Measurements from ENCODE around the gene TNXB.
"Not testable (repeated sequence)": the region's sequence is repeated elsewhere in the genome, so short reads cannot be mapped to it uniquely, and the experiment has no call there.

Gene TNXB

DNA sequence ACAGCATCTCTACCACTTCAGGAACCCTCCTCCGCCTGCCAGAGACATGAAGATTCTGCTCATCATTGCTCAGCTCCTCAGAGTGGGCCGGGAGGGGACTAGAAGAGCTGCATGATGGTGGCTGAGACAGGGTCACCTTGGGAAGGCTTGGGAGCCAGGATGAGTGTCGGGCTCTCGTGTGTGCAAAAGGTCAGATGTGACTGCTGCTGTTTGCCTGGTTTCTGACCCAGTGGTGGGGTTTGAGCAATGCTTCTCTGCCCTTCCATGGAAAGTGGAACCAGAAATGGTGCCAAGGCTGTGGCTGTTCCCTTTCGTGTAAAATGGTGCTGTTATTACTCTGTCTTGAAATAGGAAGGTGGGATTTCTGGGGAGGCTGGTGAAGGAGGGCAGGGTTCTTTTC lies 95.4 kb downstream of the TNXB start:
- not testable (repeated sequence) for DNase-seq (ENCODE audit: low read depth); H3K4me3 ChIP-seq (ENCODE audit: low read depth, low read length)

DNA sequence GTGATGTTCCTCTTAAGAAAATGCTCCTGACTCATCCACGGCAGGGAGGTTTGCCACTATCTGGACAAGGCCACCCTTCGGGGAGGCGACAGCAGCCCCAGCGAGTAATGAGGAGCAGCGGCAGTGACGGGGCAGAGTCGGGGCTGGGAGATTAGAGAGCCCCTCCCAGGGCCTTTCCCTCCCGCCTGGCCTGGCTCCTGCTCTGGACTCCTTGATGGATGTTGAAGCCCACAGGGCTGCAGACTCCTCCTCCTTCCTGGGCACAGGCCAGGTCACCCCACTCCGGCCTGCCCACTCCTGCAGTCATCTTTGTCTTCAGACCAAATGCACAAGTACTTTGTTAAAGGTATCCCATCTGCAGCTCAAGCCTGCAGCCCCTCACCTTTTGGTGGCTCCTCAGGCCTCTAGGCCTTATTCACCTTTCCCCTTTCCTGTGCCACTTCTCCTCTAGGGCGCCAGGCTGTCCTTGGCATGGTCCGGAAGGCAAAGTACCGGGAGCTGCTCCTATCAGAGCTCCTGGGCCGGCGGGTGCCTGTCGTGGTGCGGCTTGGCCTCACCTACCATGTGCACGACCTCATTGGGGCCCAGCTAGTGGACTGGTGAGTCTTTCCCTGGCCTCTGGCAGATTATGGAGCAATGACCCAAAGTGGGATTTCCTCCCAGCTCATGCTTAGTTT lies 96.1 kb downstream of the TNXB start:
- H3K4me3 ChIP-seq (ENCODE audit: low read depth, low read length); DNase-seq (ENCODE audit: low read depth): not testable (repeated sequence)

DNA sequence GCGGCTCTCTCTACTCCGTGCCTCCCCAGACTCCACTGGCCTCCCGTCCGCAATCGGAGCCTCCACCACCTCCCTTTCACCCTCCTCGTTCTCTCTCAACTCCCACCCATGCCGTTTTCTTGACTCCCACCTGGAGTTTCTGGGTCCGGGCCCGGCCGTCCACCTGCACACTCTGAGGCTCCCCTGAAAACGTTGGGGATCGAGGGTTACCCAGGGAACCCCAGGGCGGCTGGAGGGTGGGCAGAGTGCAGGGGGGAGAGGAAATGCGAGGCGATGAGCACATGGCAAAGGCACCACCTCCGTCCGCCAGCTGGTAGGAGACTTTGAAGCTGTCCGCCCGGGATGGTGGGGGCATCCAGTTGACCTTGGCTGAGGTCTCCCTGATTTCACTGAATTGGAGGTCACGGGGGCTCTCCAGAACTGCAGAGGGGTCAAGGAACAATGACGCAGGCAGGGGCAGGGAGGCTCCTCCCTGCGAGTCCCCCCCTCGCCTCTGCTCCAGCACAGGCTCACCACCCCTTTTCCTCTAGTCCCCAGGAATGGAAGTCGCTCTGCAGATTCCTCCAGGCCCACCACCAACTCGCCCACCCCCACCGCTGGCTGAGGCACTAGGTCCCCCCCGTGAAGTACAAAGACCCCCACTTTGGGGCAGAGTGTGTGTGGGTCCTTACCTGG lies 98.1 kb downstream of the TNXB start:
- not testable (repeated sequence) for H3K4me3 ChIP-seq (ENCODE audit: low read depth, low read length); DNase-seq (ENCODE audit: low read depth)

DNA sequence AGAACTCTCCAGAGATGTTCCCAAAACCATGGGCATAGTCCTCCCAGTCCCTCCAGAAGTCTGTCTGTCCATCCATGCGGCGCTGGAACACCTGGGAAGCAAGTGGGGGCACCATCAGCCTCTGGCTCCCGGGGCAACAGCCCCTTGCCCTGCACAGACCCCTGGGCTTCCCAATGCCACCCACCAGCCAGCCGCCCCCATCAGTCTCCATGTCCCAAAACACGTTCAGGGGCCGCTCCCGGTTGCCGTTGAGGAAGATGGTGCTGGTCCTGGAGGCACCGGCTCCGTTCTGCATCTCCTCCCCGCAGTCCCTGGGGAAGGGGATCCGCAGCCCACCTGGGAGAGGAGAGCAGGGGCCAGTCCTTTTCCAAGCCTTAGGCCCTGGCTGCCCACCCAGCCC lies 99.6 kb downstream of the TNXB start:
- not testable (repeated sequence) for DNase-seq (ENCODE audit: low read depth); H3K4me3 ChIP-seq (ENCODE audit: low read depth, low read length)

DNA sequence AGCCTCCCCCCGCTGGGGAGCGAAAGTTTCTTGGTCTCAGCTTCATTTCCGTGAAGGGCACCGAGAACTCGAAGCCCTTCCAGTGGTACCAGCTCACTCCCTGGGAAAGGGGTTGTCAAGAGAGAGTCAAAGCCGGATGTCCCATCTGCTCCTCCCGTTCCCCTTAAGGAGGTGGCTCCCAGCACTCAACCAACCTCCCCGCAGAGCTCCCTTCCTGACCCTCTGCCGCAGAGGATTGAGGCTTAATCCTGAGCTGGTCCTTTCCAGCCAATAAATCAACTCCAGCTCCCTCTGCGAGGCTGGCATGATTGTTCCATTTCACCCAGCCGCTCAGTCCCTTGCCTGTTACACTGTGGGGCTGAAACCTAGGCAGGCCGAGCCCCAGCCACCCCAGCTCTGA lies 100.5 kb downstream of the TNXB start:
- H3K4me3 ChIP-seq (ENCODE audit: low read depth, low read length); DNase-seq (ENCODE audit: low read depth): not testable (repeated sequence)

DNA sequence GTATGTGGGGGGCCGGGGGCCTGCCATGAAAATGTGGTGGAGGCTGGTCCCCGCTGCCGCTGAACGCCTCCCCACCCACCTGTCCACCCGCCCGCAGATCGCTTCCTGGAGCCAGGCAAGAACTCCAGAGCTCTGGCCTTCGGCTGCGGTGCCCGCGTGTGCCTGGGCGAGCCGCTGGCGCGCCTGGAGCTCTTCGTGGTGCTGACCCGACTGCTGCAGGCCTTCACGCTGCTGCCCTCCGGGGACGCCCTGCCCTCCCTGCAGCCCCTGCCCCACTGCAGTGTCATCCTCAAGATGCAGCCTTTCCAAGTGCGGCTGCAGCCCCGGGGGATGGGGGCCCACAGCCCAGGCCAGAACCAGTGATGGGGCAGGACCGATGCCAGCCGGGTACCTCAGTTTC lies 101.1 kb downstream of the TNXB start:
- not testable (repeated sequence) for DNase-seq (ENCODE audit: low read depth); H3K4me3 ChIP-seq (ENCODE audit: low read depth, low read length)

DNA sequence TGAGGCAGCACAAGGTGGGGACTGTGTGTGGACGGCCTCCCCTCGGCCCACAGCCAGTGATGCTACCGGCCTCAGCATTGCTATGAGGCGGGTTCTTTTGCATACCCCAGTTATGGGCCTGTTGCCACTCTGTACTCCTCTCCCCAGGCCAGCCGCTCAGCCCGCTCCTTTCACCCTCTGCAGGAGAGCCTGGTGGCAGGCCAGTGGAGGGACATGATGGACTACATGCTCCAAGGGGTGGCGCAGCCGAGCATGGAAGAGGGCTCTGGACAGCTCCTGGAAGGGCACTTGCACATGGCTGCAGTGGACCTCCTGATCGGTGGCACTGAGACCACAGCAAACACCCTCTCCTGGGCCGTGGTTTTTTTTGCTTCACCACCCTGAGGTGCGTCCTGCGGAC lies 102.1 kb downstream of the TNXB start:
- DNase-seq (ENCODE audit: low read depth); H3K4me3 ChIP-seq (ENCODE audit: low read depth, low read length): not testable (repeated sequence)

DNA sequence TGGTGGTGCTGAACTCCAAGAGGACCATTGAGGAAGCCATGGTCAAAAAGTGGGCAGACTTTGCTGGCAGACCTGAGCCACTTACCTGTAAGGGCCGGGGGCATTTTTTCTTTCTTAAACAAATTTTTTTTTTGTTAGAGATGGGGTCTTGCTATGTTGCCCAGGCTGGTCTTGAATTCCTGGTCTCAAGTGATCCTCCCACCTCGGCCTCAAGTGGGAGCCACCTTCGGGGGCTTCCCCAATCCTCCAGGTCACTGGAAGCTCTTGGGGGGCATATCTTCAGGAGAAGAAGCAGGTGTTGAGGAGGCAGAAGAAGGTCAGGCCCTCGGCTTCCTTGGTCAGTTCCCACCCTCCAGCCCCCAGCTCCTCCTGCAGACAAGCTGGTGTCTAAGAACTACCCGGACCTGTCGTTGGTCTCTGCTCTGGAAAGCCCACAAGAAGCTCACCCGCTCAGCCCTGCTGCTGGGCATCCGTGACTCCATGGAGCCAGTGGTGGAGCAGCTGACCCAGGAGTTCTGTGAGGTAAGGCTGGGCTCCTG lies 103.1 kb downstream of the TNXB start:
- not testable (repeated sequence) for DNase-seq (ENCODE audit: low read depth)

DNA sequence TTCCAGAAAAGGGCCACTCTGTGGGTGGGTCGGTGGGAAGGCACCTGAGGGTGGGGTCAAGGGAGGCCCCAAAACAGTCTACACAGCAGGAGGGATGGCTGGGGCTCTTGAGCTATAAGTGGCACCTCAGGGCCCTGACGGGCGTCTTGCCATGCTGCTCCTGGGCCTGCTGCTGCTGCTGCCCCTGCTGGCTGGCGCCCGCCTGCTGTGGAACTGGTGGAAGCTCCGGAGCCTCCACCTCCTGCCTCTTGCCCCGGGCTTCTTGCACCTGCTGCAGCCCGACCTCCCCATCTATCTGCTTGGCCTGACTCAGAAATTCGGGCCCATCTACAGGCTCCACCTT lies 103.6 kb downstream of the TNXB start:
- H3K4me3 ChIP-seq (ENCODE audit: low read depth, low read length); DNase-seq (ENCODE audit: low read depth): not testable (repeated sequence)

More for the DNA sequence above, 103.1 kb downstream of the TNXB start:
- not testable (repeated sequence) for H3K4me3 ChIP-seq (ENCODE audit: low read depth, low read length)

DNA sequence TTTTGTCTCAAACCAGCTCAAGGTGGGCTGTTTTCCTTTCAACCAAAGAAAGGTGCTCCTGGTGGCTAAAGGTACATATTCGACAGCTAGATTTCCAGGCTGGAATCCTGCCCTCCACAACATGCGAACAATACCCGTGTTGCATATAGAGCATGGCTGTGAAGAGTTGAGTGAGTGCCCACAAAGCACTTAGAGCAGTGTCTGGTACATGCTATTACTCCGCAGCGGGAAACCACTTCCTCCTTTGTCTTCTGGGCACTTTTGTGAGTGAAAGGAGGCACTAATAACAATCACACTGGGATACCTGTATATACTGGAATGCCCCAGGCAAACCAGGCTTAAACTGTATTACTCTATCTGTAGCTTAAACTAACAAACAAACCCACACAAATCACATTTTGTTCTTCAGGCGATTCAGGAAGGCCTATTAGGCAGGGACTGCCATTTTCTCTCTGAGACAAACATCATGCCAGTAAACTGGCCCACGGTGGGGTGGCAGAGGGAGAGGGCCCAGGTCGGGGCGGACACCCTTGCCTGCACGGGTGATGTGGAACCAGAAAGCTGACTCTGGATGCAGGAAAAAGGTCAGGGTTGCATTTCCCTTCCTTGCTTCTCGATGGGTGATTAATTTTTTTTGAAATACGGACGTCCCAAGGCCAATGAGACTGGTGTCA lies 104.1 kb downstream of the TNXB start:
- DNase-seq (ENCODE audit: low read depth); H3K4me3 ChIP-seq (ENCODE audit: low read depth, low read length): not testable (repeated sequence)

DNA sequence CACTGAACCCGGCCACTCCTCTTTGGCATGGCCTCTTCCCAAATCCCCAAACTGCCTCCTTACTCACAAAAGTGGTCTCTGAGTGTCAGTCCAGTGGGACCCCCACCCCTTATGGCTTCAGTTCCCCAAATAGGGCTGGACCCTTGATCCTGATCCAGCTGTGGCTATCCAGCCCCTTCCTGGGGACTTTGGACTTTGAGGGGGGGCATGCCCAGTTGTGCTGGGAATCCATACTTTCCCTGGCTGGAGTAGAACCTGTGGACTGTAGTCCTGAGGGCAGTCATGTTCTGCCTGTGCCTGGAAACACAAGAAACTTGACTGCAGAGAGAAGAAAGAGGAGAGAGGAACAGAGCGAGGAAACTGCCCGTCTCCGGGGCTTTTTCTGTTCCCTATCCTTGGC lies 104.7 kb downstream of the TNXB start:
- H3K4me3 ChIP-seq (ENCODE audit: low read depth, low read length); DNase-seq (ENCODE audit: low read depth): not testable (repeated sequence)

DNA sequence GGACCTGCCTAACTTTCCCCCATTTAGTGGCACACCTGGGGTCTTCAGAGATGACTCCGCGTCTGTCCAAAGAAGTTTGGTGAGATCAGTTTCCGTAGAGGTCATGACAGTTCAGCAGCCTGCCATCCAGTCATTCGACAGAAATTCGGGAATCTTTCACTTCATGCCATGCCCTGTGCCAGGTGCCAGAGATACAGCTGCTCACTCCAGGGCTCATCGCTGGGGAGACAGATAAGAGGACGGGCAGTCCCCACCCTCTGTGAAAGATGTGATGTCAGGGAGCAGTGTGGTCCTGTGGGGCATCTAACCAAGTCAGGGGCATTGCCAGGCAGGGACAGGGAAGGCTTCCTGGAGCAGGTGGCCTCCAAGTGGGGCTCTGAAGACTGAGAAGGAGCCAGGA lies 105.8 kb downstream of the TNXB start:
- H3K4me3 ChIP-seq (ENCODE audit: low read depth, low read length); DNase-seq (ENCODE audit: low read depth): not testable (repeated sequence)

DNA sequence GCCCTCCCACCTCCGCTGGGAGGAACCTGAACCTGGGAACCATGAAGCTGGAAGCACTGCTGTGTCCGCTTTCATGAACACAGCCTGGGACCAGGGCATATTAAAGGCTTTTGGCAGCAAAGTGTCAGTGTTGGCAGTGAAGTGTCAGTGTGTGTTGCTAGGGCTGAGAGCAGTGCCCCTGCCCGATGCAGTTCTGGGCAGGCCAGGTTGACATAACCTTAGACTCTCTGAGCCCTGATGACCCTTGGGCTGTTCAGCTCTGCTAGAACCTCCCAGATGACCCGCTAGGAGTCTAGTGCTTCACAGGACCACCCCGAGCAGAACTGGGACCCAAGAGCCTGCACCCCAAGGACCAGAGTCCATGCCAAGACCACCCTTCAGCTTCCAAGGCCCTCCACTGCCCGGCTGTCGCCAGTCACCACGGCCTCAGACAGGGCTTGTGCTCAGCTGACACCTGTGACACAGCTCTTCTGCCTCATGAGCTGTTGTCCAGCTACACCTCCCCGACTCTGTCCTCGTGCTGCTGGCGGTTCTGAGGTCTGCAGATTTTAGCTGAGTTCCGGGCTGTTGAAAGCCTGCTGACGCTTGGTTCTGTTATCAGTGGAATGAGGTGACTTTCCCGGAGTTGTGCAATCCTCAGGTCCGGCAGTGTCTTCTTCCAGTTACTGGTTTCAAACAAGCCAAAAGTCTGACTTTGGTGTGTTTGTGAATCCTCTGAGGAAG lies 106.4 kb downstream of the TNXB start:
- H3K4me3 ChIP-seq (ENCODE audit: low read depth, low read length); DNase-seq (ENCODE audit: low read depth): not testable (repeated sequence)

DNA sequence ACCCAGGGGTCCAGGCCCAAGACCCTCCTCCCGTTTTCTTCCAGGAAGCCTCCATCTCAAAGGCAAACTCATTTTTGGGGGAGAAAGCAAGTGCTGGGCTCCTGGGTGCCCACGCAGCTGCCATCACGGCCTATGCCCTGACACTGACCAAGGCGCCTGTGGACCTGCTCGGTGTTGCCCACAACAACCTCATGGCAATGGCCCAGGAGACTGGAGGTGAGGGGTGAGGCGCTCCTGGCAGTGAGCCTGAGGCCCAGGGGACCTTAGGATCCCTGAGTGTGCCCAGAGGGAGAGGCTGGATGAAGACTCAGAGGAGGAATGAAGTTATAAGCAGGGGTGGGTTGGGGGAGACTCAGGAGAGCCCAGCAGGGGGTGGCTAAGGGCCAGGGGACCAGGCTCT lies 112.8 kb downstream of the TNXB start:
- not testable (repeated sequence) for H3K4me3 ChIP-seq (ENCODE audit: low read depth, low read length); DNase-seq (ENCODE audit: low read depth)

DNA sequence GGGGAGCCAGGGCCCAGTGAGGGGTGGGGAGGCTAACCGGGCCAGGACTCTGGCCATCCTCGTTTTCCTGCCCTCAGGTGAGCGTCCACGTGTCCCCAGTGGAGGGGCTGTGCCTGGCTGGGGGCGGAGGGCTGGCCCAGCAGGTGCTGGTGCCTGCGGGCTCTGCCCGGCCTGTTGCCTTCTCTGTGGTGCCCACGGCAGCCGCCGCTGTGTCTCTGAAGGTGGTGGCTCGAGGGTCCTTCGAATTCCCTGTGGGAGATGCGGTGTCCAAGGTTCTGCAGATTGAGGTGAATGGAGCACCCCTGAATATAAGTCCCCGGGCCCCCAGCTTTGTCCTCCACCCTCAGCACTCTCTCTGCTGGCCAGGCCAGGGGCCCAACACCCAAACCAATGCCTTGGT lies 114.7 kb downstream of the TNXB start:
- DNase-seq (ENCODE audit: low read depth); H3K4me3 ChIP-seq (ENCODE audit: low read depth, low read length): not testable (repeated sequence)
